DMS153 treated with DMSO at 0.1 percent for 48 hours (cell line): Measurements from ENCODE around the gene SOX1.
A peak's percentile ranks its signal among the peaks of the same experiment; 100 is the strongest.

Source experiments
- DNase-seq: peaks from one replicate; lab custom pipeline; 2025; ENCODE audit not compliant: unreplicated experiment; lab: John Stamatoyannopoulos, UW

Gene SOX1

GRCh38 chr13:112071723-112072533, 5.0 kb downstream of the SOX1 start:
- no peak for DNase-seq

- DNase-seq = peak; percentile 67
Measured at GRCh38 chr13:112072534-112073244, 5.7 kb downstream of the SOX1 start.

- no peak for DNase-seq
Measured at GRCh38 chr13:112073245-112074138, 6.5 kb downstream of the SOX1 start.

GRCh38 chr13:112074139-112074865, 7.4 kb downstream of the SOX1 start:
- no peak for DNase-seq

GRCh38 chr13:112077729-112078128, 10.8 kb downstream of the SOX1 start:
- DNase-seq = no peak

GRCh38 chr13:112078216-112078615, 11.3 kb downstream of the SOX1 start:
- no peak for DNase-seq

GRCh38 chr13:112078879-112079531, 12.1 kb downstream of the SOX1 start:
- no peak for DNase-seq

GRCh38 chr13:112079696-112080095, 12.7 kb downstream of the SOX1 start:
- DNase-seq = no peak

- no peak for DNase-seq
Measured at GRCh38 chr13:112083971-112084370, 17.0 kb downstream of the SOX1 start.

- no peak for DNase-seq
Measured at GRCh38 chr13:112092453-112092852, 25.5 kb downstream of the SOX1 start.

- no peak for DNase-seq
Measured at GRCh38 chr13:112095354-112095753, 28.4 kb downstream of the SOX1 start.

- DNase-seq = no peak
Measured at GRCh38 chr13:112096959-112097358, 30.0 kb downstream of the SOX1 start.

GRCh38 chr13:112097770-112098169, 30.8 kb downstream of the SOX1 start:
- no peak for DNase-seq

- no peak for DNase-seq
Measured at GRCh38 chr13:112098699-112099098, 31.8 kb downstream of the SOX1 start.

- DNase-seq = no peak
Measured at GRCh38 chr13:112101360-112101930, 34.5 kb downstream of the SOX1 start.

- peak; percentile 27 for DNase-seq
Measured at GRCh38 chr13:112102243-112102642, 35.3 kb downstream of the SOX1 start.

- DNase-seq = no peak
Measured at GRCh38 chr13:112103260-112103838, 36.4 kb downstream of the SOX1 start.

- DNase-seq = no peak
Measured at GRCh38 chr13:112103961-112104880, 37.3 kb downstream of the SOX1 start.

- DNase-seq = no peak
Measured at GRCh38 chr13:112104881-112105234, 37.9 kb downstream of the SOX1 start.
